Karpas-422 (cell line): Measurements from ENCODE around the gene DPYD. TPM values are rescaled to one million over a fixed set of nuclear protein-coding genes. Genes with fewer than 3 reads are reported as not detected.

Experiments
- DNase-seq: peaks from one replicate; pipeline ENCODE4 v3.0.0-alpha.2; 2015
- H2AFZ ChIP-seq: fragments of 200-600 bp; sonication (generic); 2 replicates; pipeline ENCODE4 v1.6.1; 2014; ENCODE audit warnings: antibody characterized with exemption, low read length, mixed read lengths
- H3K27ac ChIP-seq: fragments of 200-600 bp; sonication (generic); 2 replicates; pipeline ENCODE4 v1.5.1; 2014; ENCODE audit warnings: mild to moderate bottlenecking, low read length, moderate library complexity
- H3K27me3 ChIP-seq: fragments of 200-600 bp; sonication (generic); 2 replicates; pipeline ENCODE4 v1.6.1; 2014; ENCODE audit warnings: low read length, mixed read lengths
- H3K36me3 ChIP-seq: fragments of 200-600 bp; sonication (generic); 2 replicates; pipeline ENCODE4 v1.6.1; 2014; ENCODE audit warnings: low read length, mixed read lengths; ENCODE audit not compliant: insufficient read depth
- H3K4me1 ChIP-seq: fragments of 200-600 bp; sonication (generic); 2 replicates; pipeline ENCODE4 v1.6.1; 2014; ENCODE audit warnings: mild to moderate bottlenecking, low read length, mixed read lengths
- H3K4me2 ChIP-seq: fragments of 200-600 bp; sonication (generic); 2 replicates; pipeline ENCODE4 v1.6.1; 2014; ENCODE audit warnings: low read length, low read depth, mild to moderate bottlenecking; ENCODE audit not compliant: poor library complexity, severe bottlenecking
- H3K4me3 ChIP-seq: fragments of 200-600 bp; sonication (generic); 2 replicates; pipeline ENCODE4 v1.5.1; 2014; ENCODE audit warnings: mild to moderate bottlenecking, antibody characterized with exemption, low read length, mixed read lengths
- H3K79me2 ChIP-seq: fragments of 200-600 bp; sonication (generic); 2 replicates; pipeline ENCODE4 v1.6.1; 2014; ENCODE audit warnings: mild to moderate bottlenecking, low read length, mixed read lengths
- H3K9ac ChIP-seq: fragments of 200-600 bp; sonication (generic); 2 replicates; pipeline ENCODE4 v1.6.0; 2014; ENCODE audit warnings: low read length
- H3K9me2 ChIP-seq: fragments of 200-600 bp; sonication (generic), shearing (Covaris generic); replicated peaks from 2 replicates; pipeline ENCODE4 v1.6.0; 2014; ENCODE audit warnings: mild to moderate bottlenecking, low read length, moderate library complexity; ENCODE audit not compliant: insufficient read depth
- H3K9me3 ChIP-seq: fragments of 300-700, 200-600 bp; sonication (generic); 2 replicates; pipeline ENCODE4 v1.6.1; 2014; ENCODE audit warnings: low read length, mixed read lengths
- H4K20me1 ChIP-seq: fragments of 200-600 bp; sonication (generic); 2 replicates; pipeline ENCODE4 v1.6.1; 2014; ENCODE audit warnings: mild to moderate bottlenecking, antibody characterized with exemption, low read length, low read depth; ENCODE audit not compliant: insufficient read depth
- total RNA-seq: library from RNA; depleted of rRNA; stranded (reverse); fragments of >200 nt; shearing (Covaris generic); gene quantifications from 2 replicates; pipeline ENCODE4 v1.2.3, GENCODE V29; 2014; ENCODE audit warnings: low replicate concordance

The DPYD gene
- total RNA-seq, 1 experiment from 2014 or later, result 59.4 TPM

GRCh38 chr1:97210307-97210706 lies 710.5 kb downstream of the DPYD start:
- H2AFZ ChIP-seq, result no peak overlapping the region
- no peaks in the 10 kb centered on the region for H3K27me3 ChIP-seq

GRCh38 chr1:97209381-97209957 lies 711.4 kb downstream of the DPYD start:
- Histone ChIP-seq H3K27me3 (no peaks in the 10 kb centered on the region), H3K9ac (no peak overlapping the region), H3K4me1 (no peaks in the 10 kb centered on the region), H2AFZ (no peak overlapping the region), H3K4me3 (no peak overlapping the region), H3K9me2 (no peaks in the 10 kb centered on the region), H3K79me2 (no peaks in the 10 kb centered on the region), H4K20me1 (no peaks in the 10 kb centered on the region), H3K4me2 (no peak overlapping the region), H3K9me3 (no peaks in the 10 kb centered on the region), H3K27ac (no peak overlapping the region), H3K36me3 (no peaks in the 10 kb centered on the region)
- no peak for DNase-seq

More at GRCh38 chr1:97210307-97210706, 710.5 kb downstream of the DPYD start:
- H4K20me1 ChIP-seq, result no peaks in the 10 kb centered on the region
- H3K4me3 ChIP-seq, result no peak overlapping the region
- H3K4me1 ChIP-seq, result no peaks in the 10 kb centered on the region
- no peak overlapping the region for H3K9ac ChIP-seq
- H3K9me3 ChIP-seq, result no peaks in the 10 kb centered on the region
- H3K36me3 ChIP-seq, result no peaks in the 10 kb centered on the region
- H3K9me2 ChIP-seq, result no peaks in the 10 kb centered on the region
- DNase-seq, result no peak
- no peak overlapping the region for H3K4me2 ChIP-seq
- no peak overlapping the region for H3K27ac ChIP-seq
- H3K79me2 ChIP-seq, result no peaks in the 10 kb centered on the region

GRCh38 chr1:97207868-97208267 lies 713.0 kb downstream of the DPYD start:
- Histone ChIP-seq H3K4me3 (no peak overlapping the region), H3K27me3 (no peaks in the 10 kb centered on the region), H3K36me3 (no peaks in the 10 kb centered on the region), H3K9ac (no peak overlapping the region), H3K27ac (no peak overlapping the region), H3K9me3 (no peaks in the 10 kb centered on the region), H3K79me2 (no peaks in the 10 kb centered on the region), H3K9me2 (no peaks in the 10 kb centered on the region), H2AFZ (no peak overlapping the region), H3K4me1 (no peaks in the 10 kb centered on the region), H3K4me2 (no peak overlapping the region), H4K20me1 (no peaks in the 10 kb centered on the region)
- DNase-seq, result no peak

- Histone ChIP-seq H3K9ac (no peak overlapping the region), H3K79me2 (no peaks in the 10 kb centered on the region), H3K4me3 (no peak overlapping the region), H3K36me3 (no peaks in the 10 kb centered on the region), H3K4me1 (peaks cover 3% of the 10 kb centered on the region; the same call in 1 of the 2 replicates), H3K4me2 (no peak overlapping the region), H3K27ac (no peak overlapping the region), H2AFZ (no peak overlapping the region), H3K9me2 (no peaks in the 10 kb centered on the region), H3K9me3 (no peaks in the 10 kb centered on the region), H4K20me1 (no peaks in the 10 kb centered on the region), H3K27me3 (no peaks in the 10 kb centered on the region)
- DNase-seq, result no peak
Measured at GRCh38 chr1:97204468-97204867, 716.4 kb downstream of the DPYD start.

- no peak for DNase-seq
- Histone ChIP-seq H3K36me3 (no peaks in the 10 kb centered on the region), H2AFZ (no peak overlapping the region)
Measured at GRCh38 chr1:97202481-97203380, 718.1 kb downstream of the DPYD start.

GRCh38 chr1:97201641-97202040 lies 719.2 kb downstream of the DPYD start:
- Histone ChIP-seq H3K9me2 (no peaks in the 10 kb centered on the region), H3K27ac (no peak overlapping the region), H3K79me2 (no peaks in the 10 kb centered on the region), H3K9me3 (no peaks in the 10 kb centered on the region), H3K27me3 (no peaks in the 10 kb centered on the region), H2AFZ (no peak overlapping the region), H3K4me2 (no peak overlapping the region), H3K9ac (no peak overlapping the region), H3K36me3 (no peaks in the 10 kb centered on the region), H3K4me3 (no peak overlapping the region), H3K4me1 (peaks cover 3% of the 10 kb centered on the region; the same call in 1 of the 2 replicates), H4K20me1 (no peaks in the 10 kb centered on the region)
- DNase-seq, result no peak

More at GRCh38 chr1:97202481-97203380, 718.1 kb downstream of the DPYD start:
- Histone ChIP-seq H3K9me2 (no peaks in the 10 kb centered on the region), H3K4me2 (no peak overlapping the region), H3K9ac (no peak overlapping the region), H3K27me3 (no peaks in the 10 kb centered on the region), H3K27ac (no peak overlapping the region), H3K9me3 (no peaks in the 10 kb centered on the region), H3K4me1 (peaks cover 3% of the 10 kb centered on the region; the same call in 1 of the 2 replicates), H3K79me2 (no peaks in the 10 kb centered on the region), H3K4me3 (no peak overlapping the region), H4K20me1 (no peaks in the 10 kb centered on the region)

- no peaks in the 10 kb centered on the region for H3K27me3 ChIP-seq
- H3K79me2 ChIP-seq, result no peaks in the 10 kb centered on the region
- no peak overlapping the region for H3K9ac ChIP-seq
- H3K36me3 ChIP-seq, result no peaks in the 10 kb centered on the region
- no peaks in the 10 kb centered on the region for H3K9me3 ChIP-seq
- no peaks in the 10 kb centered on the region for H3K9me2 ChIP-seq
- peaks cover 3% of the 10 kb centered on the region; the same call in 1 of the 2 replicates for H3K4me1 ChIP-seq
- H3K4me3 ChIP-seq, result no peak overlapping the region
- H2AFZ ChIP-seq, result no peak overlapping the region; the same call in 1 of the 2 replicates
- no peak overlapping the region for H3K27ac ChIP-seq
- H3K4me2 ChIP-seq, result no peak overlapping the region
- H4K20me1 ChIP-seq, result no peaks in the 10 kb centered on the region
- no peak for DNase-seq
Measured at GRCh38 chr1:97200595-97200994, 720.2 kb downstream of the DPYD start.

GRCh38 chr1:97196825-97197516 lies 723.9 kb downstream of the DPYD start:
- no peak overlapping the region for H3K9ac ChIP-seq
- no peak overlapping the region for H3K4me3 ChIP-seq
- H3K4me2 ChIP-seq, result no peak overlapping the region
- H2AFZ ChIP-seq, result no peak overlapping the region
- H3K4me1 ChIP-seq, result peaks cover 3% of the 10 kb centered on the region; the same call in 1 of the 2 replicates
- no peaks in the 10 kb centered on the region for H3K79me2 ChIP-seq
- H3K9me2 ChIP-seq, result no peaks in the 10 kb centered on the region
- no peaks in the 10 kb centered on the region for H3K27me3 ChIP-seq
- no peaks in the 10 kb centered on the region for H3K36me3 ChIP-seq
- no peaks in the 10 kb centered on the region for H4K20me1 ChIP-seq
- DNase-seq, result no peak
- H3K9me3 ChIP-seq, result no peaks in the 10 kb centered on the region
- no peak overlapping the region for H3K27ac ChIP-seq
